ENCODE data around the gene ZCCHC24. TPM values are rescaled to one million over a fixed set of nuclear protein-coding genes. Genes with fewer than 3 reads are reported as not detected.
A peak's percentile ranks its signal among the peaks of the same experiment; 100 is the strongest.

Gene ZCCHC24
- total RNA-seq, 1 donor from 2014 or later: 57.0 TPM

GRCh38 chr10:79344502-79345195 is 100.8 kb downstream of the ZCCHC24 start:
- Histone ChIP-seq H3K36me3 (no peaks in the 10 kb centered on the region), H3K4me3 (no peak overlapping the region), H3K27ac (no peak overlapping the region), H3K27me3 (no peaks in the 10 kb centered on the region), H3K4me1 (peaks cover 36% of the 10 kb centered on the region), H3K9me3 (no peaks in the 10 kb centered on the region)
- intact Hi-C loops (cut with DNase I): no loop called here
- TF ChIP-seq CTCF (IDR thresholded peaks at IDR 0.05) (no peak), POLR2AphosphoS5 (IDR thresholded peaks at IDR 0.05; ENCODE audit: insufficient read depth in 1 of 2, low read depth in 1 of 2) (no peak), POLR2A (IDR thresholded peaks at IDR 0.05) (no peak)
- DNase-seq (ENCODE audit: extremely low spot score in 2 of 2): peak in 1 of 2 donors; percentile 76

- TF ChIP-seq POLR2A (IDR thresholded peaks at IDR 0.05) (no peak), CTCF (IDR thresholded peaks at IDR 0.05) (no peak), POLR2AphosphoS5 (IDR thresholded peaks at IDR 0.05; ENCODE audit: insufficient read depth in 1 of 2, low read depth in 1 of 2) (peak in 1 of 2 donors; percentile 9)
- Histone ChIP-seq H3K9me3 (no peaks in the 10 kb centered on the region), H3K27ac (peak overlapping the region; percentile 27), H3K27me3 (no peaks in the 10 kb centered on the region), H3K4me1 (peaks cover 19% of the 10 kb centered on the region), H3K36me3 (no peaks in the 10 kb centered on the region), H3K4me3 (no peak overlapping the region)
- DNase-seq (ENCODE audit: extremely low spot score in 2 of 2): peak in 1 of 2 donors; percentile 78
- intact Hi-C loops (cut with DNase I): no loop called here
Measured at GRCh38 chr10:79342811-79343561, 102.4 kb downstream of the ZCCHC24 start.

GRCh38 chr10:79342295-79342761 is 103.1 kb downstream of the ZCCHC24 start:
- Histone ChIP-seq H3K4me1 (peaks cover 15% of the 10 kb centered on the region), H3K27ac (peak overlapping the region; percentile 1), H3K4me3 (no peak overlapping the region), H3K27me3 (no peaks in the 10 kb centered on the region), H3K9me3 (no peaks in the 10 kb centered on the region), H3K36me3 (no peaks in the 10 kb centered on the region)
- intact Hi-C loops (cut with DNase I): no loop called here
- DNase-seq (ENCODE audit: extremely low spot score in 2 of 2): no peak
- TF ChIP-seq CTCF (IDR thresholded peaks at IDR 0.05) (no peak), POLR2A (IDR thresholded peaks at IDR 0.05) (no peak), POLR2AphosphoS5 (IDR thresholded peaks at IDR 0.05; ENCODE audit: insufficient read depth in 1 of 2, low read depth in 1 of 2) (no peak)

GRCh38 chr10:79340646-79341244 is 104.7 kb downstream of the ZCCHC24 start:
- no peak overlapping the region for H3K27ac ChIP-seq
- TF ChIP-seq CTCF (IDR thresholded peaks at IDR 0.05): no peak
- no peak for TF ChIP-seq POLR2AphosphoS5 (IDR thresholded peaks at IDR 0.05; ENCODE audit: insufficient read depth in 1 of 2, low read depth in 1 of 2)
- TF ChIP-seq POLR2A (IDR thresholded peaks at IDR 0.05): no peak
- H3K4me3 ChIP-seq: no peak overlapping the region
- no peaks in the 10 kb centered on the region for H3K36me3 ChIP-seq
- no peaks in the 10 kb centered on the region for H3K27me3 ChIP-seq
- intact Hi-C loops (cut with DNase I): no loop called here
- peaks cover 8% of the 10 kb centered on the region for H3K4me1 ChIP-seq
- no peak for DNase-seq (ENCODE audit: extremely low spot score in 2 of 2)
- H3K9me3 ChIP-seq: no peaks in the 10 kb centered on the region
